GM18907 (cell line): ENCODE data around the gene AKR7A2.

ENCODE experiments used
- ATAC-seq: cut with Tn5 transposase; IDR thresholded peaks from one replicate; pipeline ENCODE4 v1.9.1; 2021; ENCODE audit warnings: mild to moderate bottlenecking, moderate library complexity; ENCODE audit not compliant: unreplicated experiment

AKR7A2 gene

GRCh38 chr1:19326748-19327065 is 14.8 kb upstream of the AKR7A2 start:
- no peak for ATAC-seq

DNA sequence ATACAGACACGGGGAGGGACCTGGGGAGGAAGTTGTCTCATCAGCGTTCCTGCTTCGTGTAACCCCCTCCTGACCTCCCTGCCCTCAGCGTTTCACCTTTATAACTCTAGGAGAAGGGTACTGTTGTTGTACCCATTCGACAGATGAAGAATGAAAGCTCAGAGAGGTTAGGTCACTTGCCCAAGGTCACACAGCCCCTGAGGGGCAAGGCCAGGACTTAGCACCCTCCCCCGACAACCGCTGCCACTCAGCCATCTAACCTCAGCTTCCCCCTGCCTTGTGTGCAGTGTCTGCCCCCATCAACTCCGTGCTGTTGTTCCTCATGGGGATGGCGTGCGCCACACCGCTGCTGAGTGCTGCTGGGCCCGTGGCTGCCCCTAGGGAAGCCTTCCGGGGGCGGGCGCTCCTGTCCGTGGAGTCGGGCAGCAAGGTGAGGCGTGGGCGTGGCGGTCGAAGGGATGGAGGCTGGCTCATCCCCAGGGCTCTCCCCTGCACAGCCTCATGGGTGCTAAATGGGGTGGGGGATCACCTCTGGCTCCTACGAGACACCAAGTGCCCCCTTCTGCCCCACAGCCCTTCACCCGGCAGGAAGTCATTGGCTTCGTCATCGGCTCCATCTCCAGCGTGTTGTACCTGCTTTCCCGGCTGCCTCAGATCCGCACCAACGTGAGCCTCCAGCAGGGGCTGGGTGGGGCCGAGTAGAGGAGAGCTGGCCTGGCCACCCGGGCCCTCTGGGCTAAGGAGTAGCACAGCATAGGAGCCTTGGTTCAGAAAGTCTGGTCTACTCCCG is 14.2 kb upstream of the AKR7A2 start:
- ATAC-seq, result no peak

GRCh38 chr1:19325368-19325957 is 13.5 kb upstream of the AKR7A2 start:
- no peak for ATAC-seq

DNA sequence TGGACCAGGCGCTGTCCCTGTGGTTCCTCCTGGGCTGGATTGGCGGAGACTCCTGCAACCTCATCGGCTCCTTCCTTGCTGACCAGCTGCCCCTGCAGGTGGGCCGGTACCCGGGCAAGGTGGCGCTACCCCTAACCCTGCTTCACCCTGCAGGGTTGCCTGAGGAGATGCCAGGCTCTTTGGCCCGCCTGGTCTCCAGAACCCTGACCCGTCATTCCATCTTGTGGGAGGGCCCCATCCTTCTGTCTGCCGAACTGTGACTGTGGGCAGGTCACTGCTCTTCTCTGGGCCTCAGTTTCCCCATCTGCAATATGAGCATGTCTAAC is 12.7 kb upstream of the AKR7A2 start:
- no peak for ATAC-seq

DNA sequence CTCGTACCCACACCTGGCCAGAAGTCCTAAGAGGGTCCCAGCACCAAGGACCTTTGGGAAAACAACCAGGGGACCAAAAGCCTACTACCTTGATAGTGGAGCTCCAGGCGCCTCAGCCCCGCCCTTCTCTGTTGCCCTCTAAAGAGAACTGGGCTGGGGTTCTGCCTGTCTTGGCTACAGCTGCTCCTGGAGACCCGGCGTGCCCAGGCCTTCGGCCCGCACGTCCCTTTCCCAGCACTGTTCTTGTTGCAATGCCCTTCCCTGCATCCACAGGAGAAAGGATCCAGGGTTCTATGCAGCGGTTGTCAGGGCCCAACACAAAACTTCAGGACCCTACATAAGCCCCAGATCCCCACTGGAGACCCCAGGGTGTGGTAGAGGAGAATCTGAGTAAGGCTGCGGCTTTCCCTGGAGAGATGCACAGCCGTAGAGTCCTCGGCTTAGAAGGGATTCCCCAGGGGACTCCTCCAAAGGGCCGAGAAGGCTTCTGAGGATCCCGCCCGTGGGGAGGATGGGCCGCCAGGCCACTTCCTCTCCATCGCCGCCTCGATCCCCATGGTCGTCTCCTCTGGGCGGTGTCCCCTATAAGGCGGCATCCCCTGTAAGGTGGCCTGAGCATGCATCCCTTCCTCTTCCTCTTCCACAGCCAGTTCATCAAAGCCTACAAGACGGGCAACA is 12.2 kb upstream of the AKR7A2 start:
- no peak for ATAC-seq

GRCh38 chr1:19322481-19322880 is 10.5 kb upstream of the AKR7A2 start:
- no peak for ATAC-seq

DNA sequence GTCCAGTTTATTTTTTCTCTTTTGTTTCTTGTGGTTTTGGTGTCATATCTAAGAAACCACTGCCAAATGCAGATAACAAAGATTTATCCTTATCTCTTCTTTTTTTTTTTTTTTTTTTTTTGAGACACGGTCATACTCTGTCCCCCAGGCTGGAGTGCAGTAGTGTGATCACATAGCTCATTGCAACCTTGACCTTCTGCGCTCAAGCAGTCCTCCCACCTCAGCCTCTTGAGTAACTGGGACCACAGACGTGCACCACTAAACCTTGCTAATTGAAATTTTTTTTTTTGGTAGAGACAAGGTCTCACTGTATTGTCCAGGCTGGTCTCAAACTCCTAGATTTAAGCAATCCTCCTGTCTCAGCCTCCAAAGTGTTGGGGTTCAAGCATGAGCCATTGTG is 9.1 kb upstream of the AKR7A2 start:
- ATAC-seq, result no peak

DNA sequence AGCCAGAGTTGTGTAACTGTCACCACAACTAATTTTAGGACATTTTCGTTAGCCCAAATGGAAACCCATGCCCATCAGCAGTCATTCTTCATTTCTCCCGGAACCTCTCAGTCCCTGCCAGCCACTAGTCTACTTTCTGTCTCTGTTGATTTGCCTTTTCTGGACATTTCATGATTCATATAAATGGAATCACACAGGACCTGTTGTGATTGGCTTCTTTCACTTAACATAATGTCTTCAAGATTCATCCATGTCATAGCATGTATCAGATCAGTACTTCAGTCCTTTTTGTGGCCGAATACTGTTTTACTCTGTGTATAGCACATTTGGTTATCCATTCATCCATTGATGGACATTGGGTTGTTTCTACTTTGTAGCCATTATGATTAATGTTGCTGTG is 7.3 kb upstream of the AKR7A2 start:
- no peak for ATAC-seq

- no peak for ATAC-seq
Observed at GRCh38 chr1:19317126-19317910, 5.4 kb upstream of the AKR7A2 start.

DNA sequence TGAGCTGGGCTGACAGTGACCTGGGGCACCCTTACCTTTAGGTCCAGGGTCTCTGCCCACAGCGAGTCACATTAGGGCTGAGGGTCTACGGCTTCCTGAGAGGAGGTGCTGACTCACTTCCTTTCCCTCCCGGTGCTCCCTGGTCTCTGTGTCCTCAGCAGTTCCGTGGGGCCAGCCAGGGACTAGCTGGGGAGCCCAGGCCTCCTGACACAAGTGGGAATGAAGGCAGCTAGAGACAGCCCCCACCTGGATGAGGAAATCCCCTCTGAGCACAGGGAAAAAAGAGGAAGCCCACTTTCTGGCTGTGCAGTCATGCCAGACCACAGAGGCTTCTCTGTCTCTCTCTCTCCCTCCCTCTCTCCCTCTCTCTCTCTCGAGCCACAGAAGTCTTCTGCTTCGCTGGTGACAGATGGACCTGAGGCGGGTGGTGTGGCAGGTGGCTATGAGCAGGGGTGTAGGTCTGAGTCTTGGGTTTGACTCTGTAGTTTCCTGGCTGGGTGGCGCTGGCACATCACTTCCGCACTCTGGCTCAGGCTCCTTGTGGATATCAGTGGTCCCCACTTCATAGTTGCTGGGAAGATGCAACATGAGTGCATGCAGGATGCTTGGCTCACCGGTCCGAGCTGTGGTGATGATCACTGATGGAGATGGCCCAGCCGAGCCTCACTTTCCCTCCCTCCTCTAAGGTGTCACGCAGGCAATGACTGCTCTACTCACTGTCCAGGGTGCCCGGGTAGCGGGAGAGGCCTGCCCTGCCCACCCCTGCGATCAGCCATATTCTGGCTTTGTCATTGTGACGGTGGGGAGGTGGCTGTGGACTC is 3.6 kb upstream of the AKR7A2 start:
- peak; percentile 36 for ATAC-seq

- no peak for ATAC-seq
Observed at GRCh38 chr1:19313961-19314882, 2.3 kb upstream of the AKR7A2 start.

GRCh38 chr1:19313636-19313959 is 1.7 kb upstream of the AKR7A2 start:
- ATAC-seq, result no peak

DNA sequence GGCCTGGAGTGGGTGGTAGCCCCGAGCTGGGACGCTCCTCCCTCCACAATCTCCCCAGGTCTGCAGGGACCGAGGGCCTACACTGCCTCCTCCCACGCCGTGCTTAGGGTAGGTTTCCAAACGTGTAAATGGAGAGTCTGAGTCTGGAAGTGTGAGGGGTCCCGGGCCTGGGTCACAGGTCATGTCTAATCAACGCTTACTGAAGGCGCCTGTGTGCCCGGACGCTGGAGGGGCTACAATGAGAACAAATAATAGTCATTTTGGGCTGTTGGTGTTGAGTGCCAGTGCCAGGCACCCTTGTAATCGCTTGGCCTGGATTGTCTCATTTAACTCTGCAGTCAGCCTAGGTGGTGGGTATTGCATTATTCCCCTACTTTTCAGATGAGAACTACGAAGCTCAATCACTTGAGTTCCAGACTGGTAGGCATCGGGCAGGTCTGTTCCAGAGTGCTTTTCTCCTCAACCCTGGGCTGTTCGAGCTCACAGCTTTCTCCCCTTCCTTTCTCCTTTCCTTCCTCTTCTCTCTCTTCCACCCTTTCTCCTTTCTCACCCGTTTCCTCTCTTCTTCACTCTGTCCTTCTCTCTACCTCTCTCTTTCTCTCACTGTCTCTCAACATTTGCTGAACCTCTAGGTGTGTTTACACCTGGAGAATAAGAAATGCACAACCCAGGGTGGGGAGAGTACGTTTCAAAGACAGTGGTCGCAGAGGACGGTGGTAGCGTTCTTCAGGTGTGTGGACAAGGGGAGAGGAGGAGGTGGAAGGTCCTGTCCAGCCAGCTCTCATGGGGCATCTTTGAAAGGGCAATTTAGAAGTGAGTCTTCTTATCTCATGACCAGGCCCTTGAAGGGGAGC is 1.1 kb upstream of the AKR7A2 start:
- peak; percentile 9 for ATAC-seq

DNA sequence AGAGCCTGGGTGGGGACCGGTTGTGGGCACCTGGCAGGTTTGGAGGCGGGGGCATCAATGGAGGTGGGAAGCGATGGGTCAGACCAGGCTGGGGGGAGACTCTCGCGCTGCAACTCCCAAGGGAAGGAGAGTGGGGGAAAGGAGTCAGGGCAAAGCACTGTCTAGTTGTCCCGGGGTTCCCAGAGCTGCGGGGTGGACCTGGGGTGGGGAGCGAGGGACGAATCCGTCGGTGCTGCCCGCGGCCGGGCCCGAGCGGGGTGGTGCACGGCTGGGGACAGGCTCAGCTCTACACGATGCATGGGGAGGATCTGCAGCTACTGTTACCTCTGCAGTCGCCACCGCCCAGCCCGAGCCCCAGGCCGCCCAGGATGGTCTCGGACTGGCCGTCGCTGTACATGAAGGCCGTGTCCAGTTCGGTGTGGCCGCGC is 427 bp downstream of the AKR7A2 start:
- peak; percentile 14 for ATAC-seq

GRCh38 chr1:19310720-19311502 is 1.0 kb downstream of the AKR7A2 start:
- no peak for ATAC-seq

DNA sequence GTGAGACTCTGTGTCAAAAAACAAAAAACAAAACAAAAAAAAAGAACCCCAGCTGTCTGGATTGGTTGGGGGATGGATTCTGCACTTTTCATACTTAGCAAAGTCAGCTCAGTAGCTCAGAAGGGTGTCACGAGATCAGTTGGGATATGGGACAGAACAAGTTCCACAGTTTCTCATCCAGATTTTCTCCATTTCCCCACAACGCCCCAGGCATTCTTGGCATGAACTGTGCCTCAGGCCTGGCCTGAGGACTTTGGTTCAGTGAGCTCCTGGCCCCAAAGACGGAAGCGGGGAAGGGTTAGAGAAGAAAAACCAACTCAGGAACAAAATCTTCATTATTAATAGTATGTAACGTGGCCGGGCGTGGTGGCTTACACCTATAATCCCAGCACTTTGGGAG is 1.9 kb downstream of the AKR7A2 start:
- no peak for ATAC-seq

DNA sequence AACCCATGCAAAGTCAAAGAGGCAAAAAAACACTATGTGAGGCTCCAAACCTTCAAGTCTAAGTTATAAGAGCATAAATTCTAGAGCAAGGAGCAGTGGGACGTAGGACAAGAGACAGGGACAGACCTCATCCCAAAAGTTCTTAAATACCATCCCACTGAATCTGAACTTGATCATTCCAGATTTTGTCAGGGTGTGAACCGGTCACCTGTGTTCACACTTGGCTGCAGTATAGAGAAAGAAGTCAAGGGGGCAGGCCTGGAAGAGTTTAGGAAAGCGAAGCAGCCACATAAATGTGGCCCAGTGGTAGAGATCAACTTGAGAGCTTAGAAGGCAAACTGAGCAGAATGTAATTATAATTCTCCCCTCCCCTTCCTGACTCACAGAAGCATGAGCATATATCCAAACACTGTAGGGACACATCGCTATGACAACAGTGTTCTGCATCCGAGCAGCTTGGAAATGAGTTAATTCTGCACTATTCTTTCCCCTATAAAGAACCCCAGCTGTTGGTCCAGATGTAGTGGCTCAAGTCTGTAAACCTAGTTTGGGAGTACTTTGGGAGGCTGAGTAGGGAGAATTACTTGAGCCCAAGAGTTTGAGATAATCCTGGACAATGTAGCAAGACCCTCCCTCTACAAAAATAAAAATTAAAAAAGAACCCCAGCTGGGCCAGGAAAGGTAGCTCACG is 2.7 kb downstream of the AKR7A2 start:
- no peak for ATAC-seq

DNA sequence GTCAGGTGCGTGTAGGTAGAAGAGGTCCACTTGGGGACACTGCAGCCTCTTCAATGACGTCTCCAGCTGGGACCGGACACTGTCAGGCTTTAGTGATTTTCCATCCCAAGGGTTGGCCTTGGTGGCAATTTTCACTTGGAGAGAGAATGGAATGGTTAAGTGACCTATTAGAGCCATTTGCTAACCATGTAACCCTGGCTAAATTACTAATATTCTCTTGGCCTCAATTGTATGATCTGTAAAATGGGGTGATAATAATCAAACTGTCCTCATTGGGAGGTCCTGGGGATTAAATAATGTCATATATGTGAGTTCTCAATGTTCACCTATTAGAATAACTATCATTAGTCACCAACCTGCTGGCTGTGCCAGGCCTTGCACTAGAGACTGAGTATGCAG is 3.4 kb downstream of the AKR7A2 start:
- ATAC-seq, result no peak
